H9 (cell line): ENCODE results near the gene DIS3L2. TPM values are rescaled to one million over a fixed set of nuclear protein-coding genes. Genes with fewer than 3 reads are reported as not detected.

Experiments used
- DNase-seq: peaks from one replicate; pipeline ENCODE4 v3.0.0-alpha.2; 2017
- H2AFZ ChIP-seq: one replicate; pipeline ENCODE4 v1.6.1; 2013; ENCODE audit warnings: mild to moderate bottlenecking, low read length, control low read depth, moderate library complexity
- H2AK5ac ChIP-seq: 2 replicates; pipeline ENCODE4 v1.6.1; 2013; ENCODE audit warnings: low read length, control low read depth, mixed read lengths; ENCODE audit not compliant: insufficient read length
- H2BK120ac ChIP-seq: one replicate; pipeline ENCODE4 v1.6.1; 2013; ENCODE audit warnings: low read depth, mild to moderate bottlenecking, low read length, control low read depth, inconsistent platforms; ENCODE audit not compliant: poor library complexity, severe bottlenecking
- H2BK12ac ChIP-seq: 2 replicates; pipeline ENCODE4 v1.6.1; 2013; ENCODE audit warnings: low read length, control low read depth, mixed read lengths, low read depth; ENCODE audit not compliant: insufficient read length
- H2BK15ac ChIP-seq: 2 replicates; pipeline ENCODE4 v1.6.1; 2013; ENCODE audit warnings: low read depth, low read length, control low read depth
- H2BK20ac ChIP-seq: one replicate; pipeline ENCODE4 v1.6.1; 2013; ENCODE audit warnings: low read depth, mild to moderate bottlenecking, low read length, control low read depth, inconsistent platforms; ENCODE audit not compliant: poor library complexity, severe bottlenecking
- H2BK5ac ChIP-seq: 2 replicates; pipeline ENCODE4 v1.6.1; 2013; ENCODE audit warnings: low read length, control low read depth, mixed read lengths; ENCODE audit not compliant: insufficient read length
- H3K14ac ChIP-seq: 2 replicates; pipeline ENCODE4 v1.6.1; 2013; ENCODE audit warnings: low read length, control low read depth; ENCODE audit not compliant: insufficient read depth
- H3K18ac ChIP-seq: 2 replicates; pipeline ENCODE4 v1.6.1; 2013; ENCODE audit warnings: low read depth, mild to moderate bottlenecking, mixed read lengths, low read length, control low read depth; ENCODE audit not compliant: insufficient read length
- H3K23ac ChIP-seq: 2 replicates; pipeline ENCODE4 v1.6.1; 2013; ENCODE audit warnings: low read length, control low read depth, mixed read lengths, low read depth; ENCODE audit not compliant: insufficient read length
- H3K23me2 ChIP-seq: 2 replicates; pipeline ENCODE4 v1.6.1; 2013; ENCODE audit warnings: low read depth, mild to moderate bottlenecking, mixed read lengths, low read length, control low read depth; ENCODE audit not compliant: insufficient read length, poor library complexity, severe bottlenecking
- H3K27ac ChIP-seq: 2 replicates; pipeline ENCODE4 v1.5.1; 2013; ENCODE audit warnings: low read length, control low read depth, mixed read lengths, low read depth; ENCODE audit not compliant: insufficient read length
- H3K27me3 ChIP-seq: 2 replicates; pipeline ENCODE4 v1.6.1; 2013; ENCODE audit warnings: low read length, control low read depth, inconsistent platforms; ENCODE audit not compliant: insufficient read depth
- H3K4ac ChIP-seq: 2 replicates; pipeline ENCODE4 v1.6.1; 2013; ENCODE audit warnings: low read depth, mild to moderate bottlenecking, control low read depth, inconsistent platforms, low read length, moderate library complexity
- H3K4me1 ChIP-seq: 2 replicates; pipeline ENCODE4 v1.6.1; 2013; ENCODE audit warnings: low read length, control low read depth, inconsistent platforms; ENCODE audit not compliant: insufficient read depth
- H3K4me2 ChIP-seq: 2 replicates; pipeline ENCODE4 v1.6.1; 2013; ENCODE audit warnings: low read length, control low read depth, mixed read lengths; ENCODE audit not compliant: insufficient read length, insufficient read depth
- H3K56ac ChIP-seq: 2 replicates; pipeline ENCODE4 v1.6.1; 2013; ENCODE audit warnings: low read depth, mild to moderate bottlenecking, mixed read lengths, low read length, control low read depth; ENCODE audit not compliant: insufficient read length
- H3K79me1 ChIP-seq: 2 replicates; pipeline ENCODE4 v1.6.1; 2013; ENCODE audit warnings: low read depth, mild to moderate bottlenecking, moderate library complexity, low read length, control low read depth, inconsistent platforms; ENCODE audit not compliant: insufficient read depth, poor library complexity, severe bottlenecking
- H3K79me2 ChIP-seq: 2 replicates; pipeline ENCODE4 v1.6.1; 2013; ENCODE audit warnings: low read length, control low read depth, inconsistent platforms; ENCODE audit not compliant: insufficient read depth
- H3K9ac ChIP-seq: 2 replicates; pipeline ENCODE4 v1.6.1; 2013; ENCODE audit warnings: low read length, control low read depth, mixed read lengths; ENCODE audit not compliant: insufficient read length; ENCODE audit errors: extremely low read depth
- H3K9me3 ChIP-seq: one replicate; pipeline ENCODE4 v1.6.1; 2013; ENCODE audit warnings: low read depth, low read length, inconsistent platforms; ENCODE audit not compliant: control insufficient read depth
- H3T11ph ChIP-seq: one replicate; pipeline ENCODE4 v1.6.1; 2013; ENCODE audit warnings: mild to moderate bottlenecking, low read length, control low read depth, inconsistent platforms
- H4K20me1 ChIP-seq: one replicate; pipeline ENCODE4 v1.6.1; 2013; ENCODE audit not compliant: control insufficient read depth, insufficient read length, insufficient read depth
- H4K5ac ChIP-seq: 2 replicates; pipeline ENCODE4 v1.6.1; 2013; ENCODE audit warnings: low read depth, mild to moderate bottlenecking, mixed read lengths, low read length, control low read depth; ENCODE audit not compliant: insufficient read length
- H4K8ac ChIP-seq: replicated peaks from 2 replicates; pipeline ENCODE4 v1.6.1; 2013; ENCODE audit warnings: low read length, control low read depth, mixed read lengths, low read depth; ENCODE audit not compliant: insufficient read length
- H4K91ac ChIP-seq: 2 replicates; pipeline ENCODE4 v1.6.1; 2013; ENCODE audit warnings: low read depth, mild to moderate bottlenecking, moderate library complexity, mixed read lengths, low read length, control low read depth; ENCODE audit not compliant: insufficient read length
- H3K27ac Mint-ChIP-seq, 3 experiments: 2 replicates in 2 of 3; 3 replicates in 1 of 3; pipeline ENCODE4 v1.8.0; 2020 to 2021; ENCODE audit warnings: mixed read lengths in 3 of 3, mild to moderate bottlenecking in 1 of 3, moderate library complexity in 1 of 3
- H3K27me3 Mint-ChIP-seq: 2 replicates; pipeline ENCODE4 v1.8.0; 2021; ENCODE audit warnings: low read depth, mild to moderate bottlenecking, moderate library complexity, mixed read lengths
- H3K36me3 Mint-ChIP-seq, 3 experiments: 2 replicates in 2 of 3; 3 replicates in 1 of 3; pipeline ENCODE4 v1.8.0; 2020 to 2021; ENCODE audit warnings: low read depth in 3 of 3, mixed read lengths in 3 of 3; ENCODE audit not compliant: insufficient read depth in 1 of 3
- H3K4me1 Mint-ChIP-seq, 2 experiments: 2 replicates each; pipeline ENCODE4 v1.8.0; 2020; ENCODE audit warnings: mixed read lengths in 2 of 2
- H3K4me3 Mint-ChIP-seq, 2 experiments: 2 replicates in 1 of 2; 3 replicates in 1 of 2; pipeline ENCODE4 v1.8.0; 2020 to 2021; ENCODE audit warnings: mild to moderate bottlenecking in 2 of 2, mixed read lengths in 2 of 2, moderate library complexity in 1 of 2
- H3K9me3 Mint-ChIP-seq, 2 experiments: 2 replicates in 1 of 2; 3 replicates in 1 of 2; pipeline ENCODE4 v1.8.0; 2020; ENCODE audit warnings: mild to moderate bottlenecking in 2 of 2, mixed read lengths in 2 of 2, moderate library complexity in 1 of 2
- CTCF ChIP-seq: fragments of 200-600 bp; sonication (generic); conservative IDR thresholded peaks from 3 replicates; pipeline ENCODE4 v1.8.0; 2021; ENCODE audit warnings: antibody characterized with exemption, mild to moderate bottlenecking
- WGBS: extraction: QIAGEN DNeasy Blood & Tissue Kit; methylation state at CpG from one replicate; pipeline ENCODE4 v1.1.7; 2013; ENCODE audit warnings: missing lambda C conversion rate, low lambda C conversion rate, mixed read lengths; ENCODE audit not compliant: insufficient read length; ENCODE audit errors: extremely low coverage; 5-methylcytosine and 5-hydroxymethylcytosine counted together
- total RNA-seq: library from RNA; stranded (reverse); gene quantifications from 2 replicates; pipeline ENCODE4 v1.2.1, GENCODE V29; 2021

Gene DIS3L2
- total RNA-seq, 1 experiment from 2014 or later: 28.1 TPM

GRCh38 chr2:231940795-231941194 lies 20.7 kb upstream of the DIS3L2 start:
- Histone ChIP-seq H3K9ac (no peak overlapping the region), H3K18ac (no peak overlapping the region), H2BK20ac (no peak overlapping the region), H3K23ac (no peak overlapping the region), H2BK120ac (no peak overlapping the region), H3K14ac (no peak overlapping the region), H3K4ac (no peak overlapping the region), H3T11ph (no peak overlapping the region), H2AFZ (no peak overlapping the region), H3K56ac (no peak overlapping the region), H2BK12ac (no peak overlapping the region), H3K79me1 (no peaks in the 10 kb centered on the region), H3K9me3 (no peaks in the 10 kb centered on the region), H4K8ac (no peak overlapping the region), H3K4me1 (no peaks in the 10 kb centered on the region), H3K23me2 (no peaks in the 10 kb centered on the region), H3K79me2 (no peaks in the 10 kb centered on the region), H3K27me3 (no peaks in the 10 kb centered on the region), H3K27ac (no peak overlapping the region), H4K5ac (no peak overlapping the region), H2BK5ac (no peak overlapping the region), H3K4me2 (no peak overlapping the region), H2BK15ac (no peak overlapping the region), H4K20me1 (no peaks in the 10 kb centered on the region), H4K91ac (no peak overlapping the region), H2AK5ac (no peak overlapping the region)
- H3K4me1 Mint-ChIP-seq: no peaks in the 10 kb centered on the region
- H3K27me3 Mint-ChIP-seq: no peaks in the 10 kb centered on the region; the same call in 1 of the 2 replicates
- H3K9me3 Mint-ChIP-seq: no peaks in the 10 kb centered on the region
- TF ChIP-seq CTCF: no peak
- no peaks in the 10 kb centered on the region for H3K36me3 Mint-ChIP-seq
- H3K4me3 Mint-ChIP-seq: no peak overlapping the region
- H3K27ac Mint-ChIP-seq: no peak overlapping the region
- no CpG with 5 or more reads among the region's 3 CpGs for WGBS
- no peak for DNase-seq
